SK-N-SH treated with all-trans-retinoic acid at 6 μM for 48 hours (cell line): ENCODE data around the gene SREBF1.
A peak's percentile ranks its signal among the peaks of the same experiment; 100 is the strongest.

ENCODE experiments used
- ATAC-seq: fragments of 200-7000 bp; cut with Tn5 transposase; 3 replicates; pipeline ENCODE4 v1.9.1; 2020; ENCODE audit warnings: mild to moderate bottlenecking, moderate library complexity
- CSDC2 ChIP-seq: fragments of 250-450 bp; sonication (Bioruptor Pico); IDR thresholded peaks from 2 replicates; pipeline ENCODE4 v1.5.0; 2020; ENCODE audit warnings: mild to moderate bottlenecking, moderate library complexity
- CSRNP3 ChIP-seq: fragments of 250-450 bp; sonication (Bioruptor Pico); IDR thresholded peaks from 2 replicates; pipeline ENCODE4 v1.5.1; 2021; ENCODE audit warnings: mild to moderate bottlenecking, moderate library complexity
- GLIS3 ChIP-seq: fragments of 250-450 bp; sonication (Bioruptor Pico); IDR thresholded peaks from 2 replicates; pipeline ENCODE4 v1.5.0; 2020; ENCODE audit warnings: mild to moderate bottlenecking, moderate library complexity
- ISL1 ChIP-seq: fragments of 250-450 bp; sonication (Bioruptor Pico); IDR thresholded peaks from 2 replicates; pipeline ENCODE4 v2.1.2; 2022; ENCODE audit warnings: mild to moderate bottlenecking, moderate library complexity
- PPARA ChIP-seq: fragments of 250-450 bp; sonication (Bioruptor Pico); IDR thresholded peaks from 2 replicates; pipeline ENCODE4 v1.5.0; 2020; ENCODE audit warnings: mild to moderate bottlenecking, borderline replicate concordance
- RARB ChIP-seq: fragments of 250-450 bp; sonication (Bioruptor Pico); IDR thresholded peaks from 2 replicates; pipeline ENCODE4 v1.8.0; 2021; ENCODE audit warnings: mild to moderate bottlenecking, moderate library complexity
- SNAI2 ChIP-seq: fragments of 250-450 bp; sonication (Bioruptor Pico); IDR thresholded peaks from 2 replicates; pipeline ENCODE4 v1.5.0; 2020; ENCODE audit warnings: mild to moderate bottlenecking, moderate library complexity
- TCF4 ChIP-seq: fragments of 250-450 bp; sonication (Bioruptor Pico); IDR thresholded peaks from 2 replicates; pipeline ENCODE4 v1.8.0; 2021; ENCODE audit warnings: mild to moderate bottlenecking, moderate library complexity, borderline replicate concordance
- ZC3H10 ChIP-seq: fragments of 250-450 bp; sonication (Bioruptor Pico); IDR thresholded peaks from 2 replicates; pipeline ENCODE4 v1.5.1; 2021; ENCODE audit warnings: mild to moderate bottlenecking, moderate library complexity
- ZFP3 ChIP-seq: fragments of 250-450 bp; sonication (Bioruptor Pico); IDR thresholded peaks from 2 replicates; pipeline ENCODE4 v1.5.0; 2020; ENCODE audit warnings: mild to moderate bottlenecking, moderate library complexity
- ZFP30 ChIP-seq: fragments of 450-650 bp; formaldehyde crosslinking; IDR thresholded peaks from 2 replicates; pipeline ENCODE4 v1.5.0; 2022; ENCODE audit warnings: mild to moderate bottlenecking, moderate library complexity
- ZNF565 ChIP-seq: fragments of 450-650 bp; formaldehyde crosslinking; conservative IDR thresholded peaks from 2 replicates; pipeline ENCODE4 v1.5.0; 2020; ENCODE audit warnings: low read depth, mild to moderate bottlenecking, moderate library complexity
- ZNF70 ChIP-seq: fragments of 450-650 bp; formaldehyde crosslinking; IDR thresholded peaks from 2 replicates; pipeline ENCODE4 v1.5.0; 2020; ENCODE audit warnings: mild to moderate bottlenecking, moderate library complexity
- ZNF8 ChIP-seq: fragments of 450-650 bp; formaldehyde crosslinking; IDR thresholded peaks from 2 replicates; pipeline ENCODE4 v1.5.0; 2020; ENCODE audit warnings: mild to moderate bottlenecking, moderate library complexity
- TF ChIP-seq, protein P1 (sequence below): fragments of 250-450 bp; sonication (Bioruptor Pico); IDR thresholded peaks from 2 replicates; pipeline ENCODE4 v1.5.0; 2020; ENCODE audit warnings: mild to moderate bottlenecking, moderate library complexity
- TF ChIP-seq, protein P2 (sequence below): fragments of 250-450 bp; sonication (Bioruptor Pico); IDR thresholded peaks from 2 replicates; pipeline ENCODE4 v1.5.1; 2020; ENCODE audit warnings: low read depth, mild to moderate bottlenecking, moderate library complexity
- TF ChIP-seq, protein P3 (sequence below): fragments of 250-450 bp; sonication (Bioruptor Pico); IDR thresholded peaks from 2 replicates; pipeline ENCODE4 v1.8.0; 2020; ENCODE audit warnings: mild to moderate bottlenecking, moderate library complexity, borderline replicate concordance

SREBF1 gene

DNA sequence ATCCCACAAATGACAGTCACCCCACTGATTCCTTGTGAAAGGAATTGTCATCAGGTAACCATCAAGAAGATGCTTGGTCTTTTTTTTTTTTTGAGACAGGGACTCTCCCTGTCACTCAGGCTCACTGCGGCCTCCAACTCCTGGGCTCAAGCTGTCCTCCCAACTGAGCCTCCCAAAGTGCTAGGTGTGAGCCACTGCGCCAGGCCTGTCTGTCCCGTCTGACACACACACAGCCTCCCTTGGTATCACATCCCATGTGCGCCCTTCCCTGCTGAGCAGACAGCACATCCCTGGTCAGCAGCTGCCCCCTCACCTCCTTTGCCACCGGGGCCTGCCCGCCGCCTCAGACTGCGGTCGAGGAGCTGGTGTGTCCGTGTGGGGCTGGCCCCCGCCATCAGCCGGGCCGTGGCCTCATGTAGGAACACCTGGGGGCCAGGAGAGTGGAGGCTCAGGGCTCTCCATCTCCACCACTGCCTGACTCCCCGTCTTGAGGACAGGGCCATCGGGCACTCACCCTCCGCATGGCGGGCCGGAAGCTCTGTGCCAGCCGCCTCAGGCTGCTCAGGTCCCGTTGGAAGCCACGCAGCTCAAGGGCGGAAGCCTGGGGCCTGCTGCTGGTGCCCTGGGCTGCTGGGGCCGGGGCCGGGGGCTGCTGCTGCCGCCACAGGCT, 23.6 kb downstream of the SREBF1 start:
- TF ChIP-seq GLIS3 (CRISPR knock-in tag) (no peak), PPARA (CRISPR knock-in tag) (no peak), CSRNP3 (CRISPR knock-in tag) (no peak), RARB (no peak), ZC3H10 (CRISPR knock-in tag) (no peak), ZNF70 (CRISPR knock-in tag) (no peak), CSDC2 (CRISPR knock-in tag) (no peak)
- TF ChIP-seq, protein P1, sequence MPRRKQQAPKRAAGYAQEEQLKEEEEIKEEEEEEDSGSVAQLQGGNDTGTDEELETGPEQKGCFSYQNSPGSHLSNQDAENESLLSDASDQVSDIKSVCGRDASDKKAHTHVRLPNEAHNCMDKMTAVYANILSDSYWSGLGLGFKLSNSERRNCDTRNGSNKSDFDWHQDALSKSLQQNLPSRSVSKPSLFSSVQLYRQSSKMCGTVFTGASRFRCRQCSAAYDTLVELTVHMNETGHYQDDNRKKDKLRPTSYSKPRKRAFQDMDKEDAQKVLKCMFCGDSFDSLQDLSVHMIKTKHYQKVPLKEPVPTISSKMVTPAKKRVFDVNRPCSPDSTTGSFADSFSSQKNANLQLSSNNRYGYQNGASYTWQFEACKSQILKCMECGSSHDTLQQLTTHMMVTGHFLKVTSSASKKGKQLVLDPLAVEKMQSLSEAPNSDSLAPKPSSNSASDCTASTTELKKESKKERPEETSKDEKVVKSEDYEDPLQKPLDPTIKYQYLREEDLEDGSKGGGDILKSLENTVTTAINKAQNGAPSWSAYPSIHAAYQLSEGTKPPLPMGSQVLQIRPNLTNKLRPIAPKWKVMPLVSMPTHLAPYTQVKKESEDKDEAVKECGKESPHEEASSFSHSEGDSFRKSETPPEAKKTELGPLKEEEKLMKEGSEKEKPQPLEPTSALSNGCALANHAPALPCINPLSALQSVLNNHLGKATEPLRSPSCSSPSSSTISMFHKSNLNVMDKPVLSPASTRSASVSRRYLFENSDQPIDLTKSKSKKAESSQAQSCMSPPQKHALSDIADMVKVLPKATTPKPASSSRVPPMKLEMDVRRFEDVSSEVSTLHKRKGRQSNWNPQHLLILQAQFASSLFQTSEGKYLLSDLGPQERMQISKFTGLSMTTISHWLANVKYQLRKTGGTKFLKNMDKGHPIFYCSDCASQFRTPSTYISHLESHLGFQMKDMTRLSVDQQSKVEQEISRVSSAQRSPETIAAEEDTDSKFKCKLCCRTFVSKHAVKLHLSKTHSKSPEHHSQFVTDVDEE (CRISPR knock-in tag): no peak
- no peak for ATAC-seq

DNA sequence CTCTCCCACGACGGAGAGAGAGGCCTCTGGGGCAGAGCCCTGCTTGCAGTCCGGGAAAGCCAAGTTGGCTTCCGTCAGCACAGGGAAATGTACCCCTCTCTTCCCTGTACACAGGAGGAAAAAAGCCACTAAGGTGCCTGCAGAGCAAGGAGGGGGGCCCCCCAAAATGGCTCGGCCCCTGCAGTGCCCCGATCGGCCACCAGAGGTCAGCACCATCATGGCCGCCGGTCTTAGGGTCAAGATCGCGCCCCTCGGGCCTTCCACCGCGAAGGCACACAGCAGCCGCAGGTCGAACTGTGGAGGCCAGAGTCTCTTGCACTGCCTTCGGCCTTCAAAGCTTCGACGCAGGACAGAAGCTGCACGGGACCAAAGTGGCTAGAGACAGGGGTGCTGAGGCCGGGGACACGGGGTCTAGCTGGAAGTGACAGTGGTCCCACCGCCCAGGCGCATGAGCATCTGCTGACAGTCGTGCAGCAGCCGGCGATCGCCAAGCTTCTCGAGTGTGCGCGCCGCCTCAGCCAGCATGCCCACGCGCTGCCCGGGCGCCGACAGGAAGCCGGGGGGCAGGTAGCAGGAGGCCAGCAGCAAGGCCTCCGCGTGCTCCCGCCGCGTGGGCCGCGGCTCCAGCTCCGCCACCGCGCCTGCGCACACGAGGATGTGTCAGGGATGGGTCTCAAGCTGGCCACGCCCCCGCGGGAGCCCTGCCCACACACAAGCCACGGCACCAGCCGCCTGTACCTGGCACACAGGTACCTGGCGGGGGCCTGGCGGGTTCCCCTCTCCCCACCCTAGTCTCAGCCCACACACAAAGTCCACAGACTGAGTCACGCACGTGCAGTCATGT, 24.4 kb downstream of the SREBF1 start:
- 0 out of 2 replicates have a peak, but pooled peaks have one; percentile 48 for TF ChIP-seq ZFP3
- TF ChIP-seq, protein P1 (CRISPR knock-in tag): no peak
- ATAC-seq: peak; percentile 59

GRCh38 chr17:17811381-17812210, 25.2 kb downstream of the SREBF1 start:
- TF ChIP-seq, protein P2, sequence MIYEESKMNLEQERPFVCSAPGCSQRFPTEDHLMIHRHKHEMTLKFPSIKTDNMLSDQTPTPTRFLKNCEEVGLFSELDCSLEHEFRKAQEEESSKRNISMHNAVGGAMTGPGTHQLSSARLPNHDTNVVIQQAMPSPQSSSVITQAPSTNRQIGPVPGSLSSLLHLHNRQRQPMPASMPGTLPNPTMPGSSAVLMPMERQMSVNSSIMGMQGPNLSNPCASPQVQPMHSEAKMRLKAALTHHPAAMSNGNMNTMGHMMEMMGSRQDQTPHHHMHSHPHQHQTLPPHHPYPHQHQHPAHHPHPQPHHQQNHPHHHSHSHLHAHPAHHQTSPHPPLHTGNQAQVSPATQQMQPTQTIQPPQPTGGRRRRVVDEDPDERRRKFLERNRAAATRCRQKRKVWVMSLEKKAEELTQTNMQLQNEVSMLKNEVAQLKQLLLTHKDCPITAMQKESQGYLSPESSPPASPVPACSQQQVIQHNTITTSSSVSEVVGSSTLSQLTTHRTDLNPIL (CRISPR knock-in tag): no peak
- TF ChIP-seq SNAI2: no peak
- TF ChIP-seq ISL1 (CRISPR knock-in tag): no peak
- TF ChIP-seq, protein P3, sequence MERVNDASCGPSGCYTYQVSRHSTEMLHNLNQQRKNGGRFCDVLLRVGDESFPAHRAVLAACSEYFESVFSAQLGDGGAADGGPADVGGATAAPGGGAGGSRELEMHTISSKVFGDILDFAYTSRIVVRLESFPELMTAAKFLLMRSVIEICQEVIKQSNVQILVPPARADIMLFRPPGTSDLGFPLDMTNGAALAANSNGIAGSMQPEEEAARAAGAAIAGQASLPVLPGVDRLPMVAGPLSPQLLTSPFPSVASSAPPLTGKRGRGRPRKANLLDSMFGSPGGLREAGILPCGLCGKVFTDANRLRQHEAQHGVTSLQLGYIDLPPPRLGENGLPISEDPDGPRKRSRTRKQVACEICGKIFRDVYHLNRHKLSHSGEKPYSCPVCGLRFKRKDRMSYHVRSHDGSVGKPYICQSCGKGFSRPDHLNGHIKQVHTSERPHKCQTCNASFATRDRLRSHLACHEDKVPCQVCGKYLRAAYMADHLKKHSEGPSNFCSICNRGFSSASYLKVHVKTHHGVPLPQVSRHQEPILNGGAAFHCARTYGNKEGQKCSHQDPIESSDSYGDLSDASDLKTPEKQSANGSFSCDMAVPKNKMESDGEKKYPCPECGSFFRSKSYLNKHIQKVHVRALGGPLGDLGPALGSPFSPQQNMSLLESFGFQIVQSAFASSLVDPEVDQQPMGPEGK: no peak
- no peak for TF ChIP-seq ZNF70 (CRISPR knock-in tag)
- TF ChIP-seq TCF4: no peak
- TF ChIP-seq, all 23 proteins: peak for 0

DNA sequence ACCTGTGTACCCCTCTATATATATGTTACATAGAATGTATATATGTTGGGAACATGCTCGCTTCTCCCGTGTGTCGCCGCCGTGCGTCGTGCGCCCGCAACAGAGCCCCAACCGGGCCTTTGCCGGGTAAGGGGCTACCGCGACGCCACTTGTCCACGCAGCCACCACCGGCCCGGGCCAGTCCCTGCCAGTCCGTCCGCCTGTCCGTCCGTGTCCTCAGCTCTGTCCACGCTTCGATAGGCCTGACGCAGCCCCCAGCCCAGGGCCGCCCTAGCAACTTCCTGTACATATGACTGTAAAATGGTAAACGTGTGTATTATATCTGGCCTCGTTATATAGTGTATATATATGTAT, 25.9 kb downstream of the SREBF1 start:
- ATAC-seq: no peak
- TF ChIP-seq ZNF565 (CRISPR knock-in tag): no peak
- no peak for TF ChIP-seq ZNF8 (CRISPR knock-in tag)
- TF ChIP-seq, protein P2 (CRISPR knock-in tag): no peak
- no peak for TF ChIP-seq ISL1 (CRISPR knock-in tag)
- no peak for TF ChIP-seq ZFP30
- TF ChIP-seq RARB: no peak
- TF ChIP-seq, all 23 proteins: peak for 0

More at GRCh38 chr17:17811381-17812210, 25.2 kb downstream of the SREBF1 start:
- ATAC-seq: no peak
